Measurements from ENCODE around the gene CEP63. TPM values are rescaled to one million over a fixed set of nuclear protein-coding genes. Genes with fewer than 3 reads are reported as not detected.

Gene CEP63
- total RNA-seq, 2 donors from 2014 or later: 23.1 to 23.8 TPM

GRCh38 chr3:134614955-134615354, 129.1 kb downstream of the CEP63 start:
- no peak for DNase-seq (ENCODE audit: low spot score)
- intact Hi-C loops (cut with DNase I): no loop called here

DNA sequence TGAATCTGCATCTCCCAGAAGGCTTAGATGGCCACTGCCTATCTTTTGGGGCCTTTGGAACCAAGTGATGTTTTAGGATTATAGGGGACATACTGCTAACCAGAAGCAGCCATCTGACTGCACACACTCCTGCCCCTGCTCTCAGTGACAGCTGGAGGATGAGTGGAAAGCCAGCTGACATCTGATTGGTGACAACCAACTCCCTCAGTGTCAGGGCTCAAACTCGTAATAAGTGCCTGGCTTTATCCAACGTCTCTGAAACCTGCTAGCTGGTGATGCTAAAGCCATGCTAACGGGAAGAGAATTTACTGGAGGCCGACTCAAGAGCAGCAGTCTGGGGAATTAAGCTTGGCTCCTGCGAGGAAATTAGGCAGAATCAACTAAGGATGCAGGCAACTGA, 129.9 kb downstream of the CEP63 start:
- DNase-seq (ENCODE audit: low spot score): no peak
- intact Hi-C loops (cut with DNase I): no loop called here

DNA sequence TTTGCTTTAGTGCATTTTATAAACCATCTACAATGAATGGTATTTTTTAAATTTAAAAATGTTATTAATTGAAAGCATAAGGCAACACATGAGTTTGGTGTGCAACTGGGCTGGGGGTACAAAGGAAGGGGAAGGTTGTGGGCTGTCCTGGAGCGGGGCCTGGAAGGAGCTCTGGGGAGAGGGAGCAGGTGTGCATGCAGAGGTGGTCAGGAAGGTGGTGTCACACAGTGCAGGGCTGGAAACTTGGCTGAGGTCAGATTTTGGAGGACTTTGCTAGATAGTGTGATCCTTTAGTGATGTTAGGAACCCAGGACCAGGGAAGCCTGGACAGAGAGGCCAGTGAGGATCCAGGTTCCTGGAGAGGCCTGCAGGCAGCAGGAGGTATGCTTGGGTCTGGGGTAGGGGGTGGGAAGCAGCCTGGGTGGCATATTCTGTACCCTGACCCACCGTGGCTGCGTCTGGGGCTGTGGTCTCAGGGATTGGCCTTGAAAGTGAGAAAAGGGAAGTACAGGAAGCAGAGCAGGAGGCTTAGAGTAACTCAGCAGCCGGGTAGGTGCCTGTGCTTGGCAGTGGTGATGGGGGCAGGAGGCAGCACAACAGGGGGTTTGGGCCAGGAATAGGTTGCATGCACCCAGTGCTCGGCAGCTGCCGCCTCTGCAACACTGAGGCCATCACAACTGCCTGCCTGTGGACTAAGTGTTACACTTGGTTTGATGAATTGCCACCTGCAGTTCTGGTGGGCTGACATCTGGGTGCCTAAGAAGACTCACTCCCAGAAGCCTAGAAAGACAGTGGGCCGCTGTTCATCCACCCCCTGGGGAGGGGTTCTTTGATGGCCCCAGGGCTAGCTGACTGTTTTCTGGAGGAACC, 132.0 kb downstream of the CEP63 start:
- peak; percentile 48 for DNase-seq (ENCODE audit: low spot score)
- intact Hi-C loops (cut with DNase I): no loop called here

- intact Hi-C loops (cut with DNase I): no loop called here
- DNase-seq (ENCODE audit: low spot score): peak; percentile 40
Observed at GRCh38 chr3:134618478-134619300, 132.8 kb downstream of the CEP63 start.

DNA sequence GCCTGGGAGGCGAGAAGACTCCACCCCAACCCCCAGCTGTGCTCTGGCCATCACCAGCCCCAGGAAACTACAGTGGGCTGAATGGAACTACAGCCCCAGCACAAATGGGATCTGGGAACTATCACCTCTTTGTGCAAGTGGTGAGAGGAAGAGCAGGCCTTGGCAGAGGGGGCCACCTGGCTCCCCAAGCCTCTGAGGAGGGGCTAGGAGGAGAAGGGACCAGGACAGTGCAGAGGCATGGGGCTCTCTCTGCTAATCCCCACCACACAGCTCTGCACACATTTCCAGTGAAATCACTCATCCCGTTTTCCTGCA, 133.4 kb downstream of the CEP63 start:
- no peak for DNase-seq (ENCODE audit: low spot score)
- intact Hi-C loops (cut with DNase I): no loop called here

- DNase-seq (ENCODE audit: low spot score): peak; percentile 50
- intact Hi-C loops (cut with DNase I): no loop called here
Observed at GRCh38 chr3:134619884-134620445, 134.1 kb downstream of the CEP63 start.

DNA sequence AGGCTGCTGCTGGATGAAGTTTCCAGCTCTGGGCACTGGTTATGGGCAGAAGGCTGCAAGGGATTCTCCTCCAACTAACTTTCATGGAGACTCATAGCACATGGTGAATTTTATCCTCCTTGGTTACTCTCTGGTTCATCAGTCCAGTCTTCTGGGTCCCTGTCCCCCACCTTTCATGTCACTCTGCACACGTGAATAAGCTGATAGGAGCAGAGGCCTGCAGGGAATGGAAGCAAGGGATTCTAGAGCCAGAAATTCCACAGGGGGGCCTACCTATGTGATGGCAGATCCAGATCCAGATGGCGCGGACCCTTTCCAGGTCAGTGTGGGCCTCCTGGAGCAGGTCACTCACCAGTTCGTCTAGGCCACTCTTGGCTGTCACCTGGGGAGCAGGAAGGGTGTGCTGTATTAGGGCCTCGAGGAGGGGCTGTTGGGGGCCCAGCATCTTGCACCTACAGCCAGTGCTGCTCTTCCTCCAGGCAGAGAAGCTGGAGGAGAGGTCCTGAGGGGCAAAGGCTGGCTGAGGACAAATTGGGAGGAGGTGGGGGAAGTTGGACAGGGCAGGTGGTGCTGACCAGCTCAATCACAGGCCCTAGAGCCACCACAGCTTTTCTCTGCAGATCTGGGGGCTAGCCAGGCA, 134.7 kb downstream of the CEP63 start:
- intact Hi-C loops (cut with DNase I): no loop called here
- DNase-seq (ENCODE audit: low spot score): no peak

GRCh38 chr3:134621854-134622253, 136.0 kb downstream of the CEP63 start:
- DNase-seq (ENCODE audit: low spot score): no peak
- intact Hi-C loops (cut with DNase I): no loop called here

DNA sequence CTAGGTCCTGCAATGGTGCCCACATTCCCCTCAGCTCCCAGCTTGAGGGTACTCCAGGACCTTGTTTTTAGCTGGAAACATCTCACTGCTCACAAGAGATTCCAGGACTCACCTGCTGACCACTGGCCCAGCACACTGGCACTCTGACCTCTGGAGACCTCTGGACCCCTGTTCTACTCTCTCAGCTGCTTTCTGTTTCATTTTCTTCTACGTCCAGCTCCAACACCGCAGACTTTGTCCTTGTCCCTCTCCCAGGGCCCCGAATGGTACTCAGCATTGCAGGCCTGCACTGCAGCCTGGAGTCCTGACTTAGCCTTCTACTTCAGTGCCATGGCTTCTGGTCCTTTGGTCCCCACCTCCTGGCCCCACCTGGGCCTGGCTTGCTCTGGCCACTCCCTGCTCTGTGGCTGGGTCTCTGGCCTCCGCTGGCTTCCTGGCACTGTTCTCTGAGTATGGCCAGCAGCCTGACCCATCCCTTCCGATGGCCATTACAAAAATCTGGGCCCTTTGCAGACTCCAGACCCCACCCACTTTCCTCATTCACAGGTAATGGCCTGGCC, 137.0 kb downstream of the CEP63 start:
- DNase-seq (ENCODE audit: low spot score): no peak
- intact Hi-C loops (cut with DNase I): no loop called here

DNA sequence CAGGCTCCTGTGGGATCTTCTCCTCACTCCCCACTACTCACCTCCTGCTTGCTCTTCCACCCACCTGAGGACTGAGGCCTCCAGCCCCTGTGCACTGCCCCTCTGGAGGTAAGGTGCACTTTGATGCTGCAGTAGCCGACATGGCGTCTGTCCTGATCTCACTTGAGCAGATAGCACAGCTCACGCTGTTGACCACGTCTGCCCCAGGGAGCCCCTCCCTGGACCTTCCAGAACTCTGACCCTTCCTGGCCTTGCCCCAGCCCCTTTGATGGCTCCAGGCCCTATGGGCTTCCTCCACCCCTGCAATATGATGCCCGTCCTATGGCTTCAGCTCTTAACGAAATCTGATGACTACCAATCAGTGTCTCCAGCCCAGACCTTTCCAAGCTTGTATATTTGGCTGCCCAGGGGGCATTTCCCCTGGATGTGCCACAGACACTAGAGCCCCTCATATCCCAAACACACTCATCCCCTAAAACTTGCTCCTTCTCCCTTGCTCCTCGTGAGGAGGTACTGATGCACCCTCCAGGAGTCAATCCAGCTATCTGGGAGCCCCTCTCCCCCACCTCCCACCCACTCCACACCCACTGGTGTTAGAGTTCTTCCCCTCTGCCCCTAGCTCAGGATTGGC, 137.9 kb downstream of the CEP63 start:
- DNase-seq (ENCODE audit: low spot score): no peak
- intact Hi-C loops (cut with DNase I): no loop called here

Other genes starting within 250 kb of the CEP63 start
- 10 to 100 TPM; 55.8 to 82.7 TPM for gene RYK, start 235.2 kb upstream of the CEP63 start, total RNA-seq
- gene AMOTL2, start 111.6 kb upstream of the CEP63 start, total RNA-seq: 10 to 100 TPM; 49.9 to 56.5 TPM
- 10 to 100 TPM; 33.5 to 43.5 TPM for gene ANAPC13, start 72 bp upstream of the CEP63 start, total RNA-seq
- gene KY, start 165.0 kb downstream of the CEP63 start, total RNA-seq: 1 to 10 TPM; 3.2 to 3.8 TPM